NCI-H524 treated with DMSO at 0.1 percent for 48 hours (cell line): ENCODE data around the gene ZNF785.
"Not testable (repeated sequence)": the region's sequence is repeated elsewhere in the genome, so short reads cannot be mapped to it uniquely, and the experiment has no call there.

Source experiments
- DNase-seq: peaks from one replicate; lab custom pipeline; 2025; lab: John Stamatoyannopoulos, UW

Gene ZNF785

GRCh38 chr16:30585400-30586191 is at the start of gene ZNF785:
TSS of gene ZNF785 (minus strand) at chr16:30585697. CDS start at chr16:30585611, 86 bp downstream.
- DNase-seq, result peak; percentile 97

GRCh38 chr16:30633526-30633925 is 48.0 kb upstream of the ZNF785 start:
- no peak for DNase-seq

GRCh38 chr16:30632454-30632853 is 47.0 kb upstream of the ZNF785 start:
- DNase-seq, result not testable (repeated sequence)

GRCh38 chr16:30628628-30629540 is 43.4 kb upstream of the ZNF785 start:
- no peak for DNase-seq

DNA sequence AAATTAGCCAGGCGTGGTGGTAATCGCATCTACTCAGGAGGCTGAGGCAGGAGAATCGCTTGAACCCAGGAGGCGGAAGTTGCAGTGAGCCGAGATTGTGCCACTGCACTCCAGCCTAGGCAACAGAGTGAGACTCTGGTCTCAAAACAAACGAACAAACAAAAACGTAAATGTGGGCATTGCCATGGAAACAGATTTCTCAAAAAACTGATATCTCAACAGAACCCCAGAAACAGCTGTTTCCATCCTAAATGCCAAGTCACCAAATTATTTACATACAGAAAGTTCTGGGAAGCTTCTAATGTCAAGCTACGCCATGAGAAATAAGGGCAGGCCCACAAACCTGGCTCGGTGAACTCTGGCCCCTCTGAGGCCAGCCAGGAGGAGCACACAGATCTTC is 40.7 kb upstream of the ZNF785 start:
- no peak for DNase-seq

- DNase-seq, result no peak
Measured at GRCh38 chr16:30623536-30624283, 38.2 kb upstream of the ZNF785 start.

GRCh38 chr16:30622455-30623032 is 37.0 kb upstream of the ZNF785 start:
- DNase-seq, result no peak

DNA sequence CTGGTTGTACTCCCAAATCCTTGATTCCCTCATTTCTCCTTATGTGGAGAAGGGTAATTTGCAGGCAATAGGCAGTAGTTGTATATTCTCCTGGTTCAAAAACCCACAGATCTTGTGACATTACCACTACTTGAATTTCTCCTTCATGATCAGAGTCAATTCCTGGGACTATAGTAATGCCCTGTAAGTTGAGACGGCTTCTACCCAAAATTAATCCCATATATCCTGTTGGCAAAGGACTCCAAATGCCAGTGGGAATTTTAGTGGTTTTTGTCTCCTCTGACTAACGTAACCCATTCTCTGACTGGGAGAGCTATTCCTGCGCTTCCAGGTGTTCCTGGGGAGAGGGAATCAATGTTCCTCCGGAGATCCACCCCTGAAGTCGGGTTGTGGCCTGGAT is 36.3 kb upstream of the ZNF785 start:
- DNase-seq, result no peak

- no peak for DNase-seq
Measured at GRCh38 chr16:30620169-30620568, 34.7 kb upstream of the ZNF785 start.

GRCh38 chr16:30619638-30620037 is 34.1 kb upstream of the ZNF785 start:
- DNase-seq, result no peak

DNA sequence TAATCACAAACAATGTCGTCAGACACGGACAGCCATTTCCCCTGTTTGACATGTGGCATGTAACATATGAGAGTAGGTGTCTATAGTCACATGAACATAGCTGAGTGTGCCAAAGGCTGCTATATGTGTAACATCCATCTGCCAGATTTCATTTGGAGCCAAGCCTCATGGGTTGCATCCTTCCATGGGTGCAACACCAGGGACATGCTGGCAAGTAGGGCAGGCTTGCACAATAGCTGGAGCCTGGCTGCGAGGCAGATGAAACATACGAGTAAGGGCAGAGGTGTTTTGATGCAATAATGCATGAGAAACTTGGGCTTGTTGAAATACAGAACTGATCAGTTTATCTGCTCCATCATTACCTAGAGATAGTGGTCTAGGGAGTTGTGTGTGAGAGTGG is 33.7 kb upstream of the ZNF785 start:
- DNase-seq, result no peak

GRCh38 chr16:30615358-30616091 is 30.0 kb upstream of the ZNF785 start:
- DNase-seq, result peak; percentile 20

DNA sequence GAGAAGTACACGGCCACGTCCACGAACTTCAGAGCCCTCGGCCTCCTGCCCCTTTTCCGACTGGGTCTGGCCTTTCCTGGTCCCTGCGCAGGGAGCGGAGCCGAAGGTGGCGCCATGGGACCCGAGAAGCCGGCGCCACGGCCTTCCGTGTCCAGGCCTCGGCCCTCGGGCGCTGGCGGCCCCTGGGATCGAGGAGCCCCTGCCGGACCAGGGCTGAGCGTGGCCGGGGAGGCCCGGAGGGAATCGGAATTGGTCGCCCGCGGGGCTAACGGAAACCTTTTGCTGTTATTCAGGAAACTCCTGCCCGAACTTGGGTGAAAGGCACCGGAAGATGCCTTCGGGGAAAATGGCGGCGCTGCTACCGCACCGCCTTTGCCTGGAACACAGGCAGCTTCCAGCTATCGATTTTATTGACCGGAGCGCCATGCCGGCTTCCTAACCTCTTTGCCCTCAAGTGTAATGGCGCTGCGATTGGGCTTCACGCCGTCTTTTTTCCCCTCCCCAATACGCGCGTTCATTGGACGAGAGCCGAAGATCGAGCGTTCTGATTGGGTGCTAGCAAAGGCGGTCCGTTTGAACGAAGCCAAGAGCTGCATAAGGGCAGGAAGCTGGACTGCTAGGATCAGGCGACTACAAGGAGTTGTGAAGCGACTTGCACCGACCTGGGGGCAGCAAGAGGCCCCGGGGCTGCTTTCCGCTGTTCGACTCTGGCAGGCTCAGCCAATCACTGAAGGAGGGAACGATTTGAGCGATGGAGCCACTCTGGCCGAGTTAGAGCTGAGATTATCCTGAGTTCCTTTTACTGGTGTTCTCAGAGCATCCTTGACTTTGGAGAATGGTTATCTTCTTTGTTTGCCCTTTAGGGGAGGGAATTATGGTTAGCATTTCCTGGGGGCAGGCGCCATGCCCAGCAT is 24.7 kb upstream of the ZNF785 start, which contains the start of gene ZNF689:
ZNF689 (minus strand) TSS at position 464 of the 914 bp plus-strand sequence; CDS start at position 116, 348 bp downstream.
- peak; percentile 92 for DNase-seq

- DNase-seq, result no peak
Measured at GRCh38 chr16:30609002-30609925, 23.8 kb upstream of the ZNF785 start.

GRCh38 chr16:30606004-30606403 is 20.5 kb upstream of the ZNF785 start:
- no peak for DNase-seq

DNA sequence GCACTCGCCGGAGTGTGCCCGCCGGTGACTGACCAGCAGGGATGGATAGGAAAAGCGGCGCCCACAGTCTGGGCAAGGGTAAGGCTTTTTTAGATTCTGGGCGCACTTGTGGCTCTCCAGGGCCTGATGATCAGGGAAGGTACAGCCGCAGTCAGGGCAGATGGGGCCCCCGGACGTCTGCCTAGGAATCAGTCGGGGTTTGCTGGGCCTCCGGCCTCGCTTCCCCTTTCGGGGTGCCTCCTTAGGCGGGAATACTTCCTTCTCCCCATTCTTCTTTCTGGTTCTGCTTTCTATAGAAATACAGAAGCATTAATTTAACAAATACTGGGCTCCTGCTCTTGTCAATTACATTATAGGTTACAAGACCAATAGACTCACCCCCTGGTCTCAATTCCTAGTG is 19.7 kb upstream of the ZNF785 start:
- DNase-seq, result no peak

DNA sequence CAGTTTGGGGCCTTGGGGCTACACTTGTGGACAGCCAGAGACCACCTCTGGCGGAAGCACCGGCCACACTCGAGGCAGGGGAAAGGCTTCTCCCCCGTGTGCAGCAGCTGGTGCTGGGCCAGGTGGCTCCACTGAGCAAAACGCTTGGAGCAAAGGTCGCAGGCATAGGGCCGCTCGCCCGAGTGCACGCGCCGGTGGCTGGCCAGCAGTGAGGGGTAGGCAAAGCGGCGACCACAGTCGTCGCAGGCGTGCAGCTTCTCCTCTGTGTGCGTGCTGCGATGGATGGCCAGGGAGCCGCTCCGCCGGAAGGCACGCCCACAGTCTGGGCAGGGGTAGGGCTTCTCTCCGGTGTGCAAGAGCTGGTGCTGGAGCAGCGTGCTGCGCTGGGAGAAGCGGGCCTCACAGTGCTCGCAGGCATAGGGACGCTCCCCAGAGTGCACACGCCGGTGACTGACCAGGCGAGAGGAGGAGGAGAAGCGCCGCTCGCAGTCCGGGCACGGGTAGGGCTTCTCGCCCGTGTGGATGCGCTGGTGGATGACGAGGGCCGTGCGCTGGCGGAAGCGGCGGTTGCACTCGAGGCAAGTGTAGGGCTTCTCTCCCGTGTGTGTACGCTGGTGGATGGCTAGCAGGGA is 18.9 kb upstream of the ZNF785 start:
- DNase-seq, result no peak

DNA sequence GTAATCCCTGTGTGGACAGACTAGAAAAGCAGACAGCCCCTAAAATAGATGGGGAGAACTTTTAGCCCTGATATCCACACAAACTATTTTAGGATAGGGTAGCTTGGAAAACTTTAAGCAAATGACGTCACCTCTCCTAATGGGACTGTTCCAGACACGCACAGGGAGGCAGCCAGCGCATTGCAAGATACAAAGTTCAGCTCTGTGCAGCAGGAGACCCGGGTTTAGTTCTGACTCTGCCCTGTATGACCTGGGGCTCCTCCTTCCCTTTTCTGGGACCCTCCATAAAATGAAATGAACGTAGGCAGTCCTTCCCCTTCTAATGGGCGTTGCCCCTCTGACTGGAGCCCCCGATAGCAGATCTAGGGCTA is 18.4 kb upstream of the ZNF785 start:
- no peak for DNase-seq
